Activated B cell treated with CpG ODN at 0.5 μM for 24 hours (primary cell): Measurements from ENCODE around the gene PDE5A. TPM values are rescaled to one million over a fixed set of nuclear protein-coding genes. Genes with fewer than 3 reads are reported as not detected.
A peak's percentile ranks its signal among the peaks of the same experiment; 100 is the strongest.

Experiments used
- ATAC-seq: fragments of 200-7000 bp; cut with Tn5 transposase; one replicate; pipeline ENCODE4 v1.10.0; 2021; ENCODE audit warnings: low read depth, mild to moderate bottlenecking, moderate library complexity
- CTCF ChIA-PET: fragments of 350-600 bp; sonication (Branson Sonifier 250); formaldehyde crosslinking; loops from one replicate; lab custom pipeline; 2021; ENCODE audit warnings: antibody characterized with exemption; lab: Charles Lee
- POLR2A ChIA-PET: fragments of 350-600 bp; sonication (Branson Sonifier 250); formaldehyde crosslinking; loops from one replicate; lab custom pipeline; 2021; ENCODE audit warnings: antibody characterized with exemption; lab: Charles Lee
- DNase-seq: peaks from one replicate; pipeline ENCODE4 v3.0.0; 2022
- H3K27ac Mint-ChIP-seq: one replicate; pipeline ENCODE4 v1.8.0; 2020; ENCODE audit warnings: mixed read lengths
- H3K27me3 Mint-ChIP-seq: one replicate; pipeline ENCODE4 v1.8.0; 2021; ENCODE audit warnings: mixed read lengths
- H3K36me3 Mint-ChIP-seq: one replicate; pipeline ENCODE4 v1.8.0; 2021; ENCODE audit warnings: low read depth, mixed read lengths
- H3K4me1 Mint-ChIP-seq: one replicate; pipeline ENCODE4 v1.8.0; 2021; ENCODE audit warnings: mixed read lengths
- H3K4me3 Mint-ChIP-seq: one replicate; pipeline ENCODE4 v1.8.0; 2020; ENCODE audit warnings: mild to moderate bottlenecking, mixed read lengths
- H3K9me3 Mint-ChIP-seq: one replicate; pipeline ENCODE4 v1.8.0; 2020; ENCODE audit warnings: mixed read lengths
- CTCF ChIP-seq: fragments of 200-600 bp; IDR thresholded peaks from one replicate; pipeline ENCODE4 v1.8.0; 2022; ENCODE audit warnings: antibody characterized with exemption, mild to moderate bottlenecking
- intact Hi-C: fragments of 100-400 bp; cut with micrococcal nuclease; formaldehyde crosslinking; loops from one replicate; pipeline ENCODE4 v1.15.1; 2024
- total RNA-seq: library from RNA; stranded (reverse); gene quantifications from 2 replicates; pipeline ENCODE4 v1.2.3, GENCODE V29; 2022

Gene PDE5A
- total RNA-seq, 1 donor from 2014 or later: 0.47 TPM

- H3K36me3 Mint-ChIP-seq: peaks cover 8% of the 10 kb centered on the region
- no peaks in the 10 kb centered on the region for H3K9me3 Mint-ChIP-seq
- no peak overlapping the region for H3K4me3 Mint-ChIP-seq
- H3K27me3 Mint-ChIP-seq: no peaks in the 10 kb centered on the region
- DNase-seq (no peak), ATAC-seq (no peak)
- intact Hi-C loops: no loop called here
- H3K27ac Mint-ChIP-seq: no peak overlapping the region
- ChIA-PET POLR2A (no interaction called here), CTCF (no interaction called here)
- no peak for TF ChIP-seq CTCF
- peaks cover 3% of the 10 kb centered on the region for H3K4me1 Mint-ChIP-seq
Observed at GRCh38 chr4:119549639-119550038, 79.0 kb downstream of the PDE5A start.

GRCh38 chr4:119543779-119544178 is 84.8 kb downstream of the PDE5A start:
- ATAC-seq: no peak
- intact Hi-C loops: no loop called here
- POLR2A ChIA-PET: no interaction called here

GRCh38 chr4:119543187-119543586 is 85.4 kb downstream of the PDE5A start:
- ATAC-seq (no peak), DNase-seq (no peak)
- Mint-ChIP-seq H3K4me1 (peaks cover 2% of the 10 kb centered on the region), H3K9me3 (no peaks in the 10 kb centered on the region), H3K36me3 (no peaks in the 10 kb centered on the region), H3K27ac (no peak overlapping the region), H3K4me3 (no peak overlapping the region), H3K27me3 (no peaks in the 10 kb centered on the region)
- intact Hi-C loops: no loop called here
- POLR2A ChIA-PET: no interaction called here
- CTCF ChIA-PET: no interaction called here
- no peak for TF ChIP-seq CTCF

More at GRCh38 chr4:119543779-119544178, 84.8 kb downstream of the PDE5A start:
- Mint-ChIP-seq H3K4me3 (no peak overlapping the region), H3K27ac (no peak overlapping the region), H3K27me3 (no peaks in the 10 kb centered on the region), H3K9me3 (no peaks in the 10 kb centered on the region), H3K4me1 (no peaks in the 10 kb centered on the region), H3K36me3 (no peaks in the 10 kb centered on the region)
- DNase-seq: no peak
- no peak for TF ChIP-seq CTCF
- CTCF ChIA-PET: no interaction called here

DNA sequence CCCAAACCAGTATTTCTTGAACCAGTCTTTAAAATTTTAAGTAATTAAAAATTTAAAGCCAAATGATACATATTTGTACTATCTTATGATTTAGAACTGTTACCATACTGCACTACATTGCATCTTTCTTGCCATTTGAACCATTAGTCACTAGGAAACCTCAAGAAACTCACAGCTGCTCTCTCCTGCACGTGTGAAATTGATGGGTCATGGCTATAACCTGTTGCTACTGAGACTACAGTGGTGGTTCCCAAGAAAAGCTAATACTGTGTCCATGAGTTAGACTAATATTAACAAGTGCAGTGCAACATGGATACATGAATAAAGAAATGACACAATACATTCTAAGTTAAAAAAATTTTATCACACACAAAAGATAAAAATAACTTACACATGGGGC is 88.4 kb downstream of the PDE5A start:
- peaks cover 17% of the 10 kb centered on the region for H3K4me1 Mint-ChIP-seq
- no peak for ATAC-seq
- no peak for DNase-seq
- ChIA-PET POLR2A (no interaction called here), CTCF (no interaction called here)
- H3K9me3 Mint-ChIP-seq: no peaks in the 10 kb centered on the region
- H3K36me3 Mint-ChIP-seq: no peaks in the 10 kb centered on the region
- no peak for TF ChIP-seq CTCF
- H3K4me3 Mint-ChIP-seq: no peak overlapping the region
- intact Hi-C loops: no loop called here
- H3K27ac Mint-ChIP-seq: no peak overlapping the region
- no peaks in the 10 kb centered on the region for H3K27me3 Mint-ChIP-seq

- ATAC-seq: no peak
- Mint-ChIP-seq H3K27ac (no peak overlapping the region), H3K4me1 (peaks cover 17% of the 10 kb centered on the region), H3K36me3 (peaks cover 8% of the 10 kb centered on the region), H3K4me3 (peak overlapping the region; percentile 16), H3K9me3 (no peaks in the 10 kb centered on the region), H3K27me3 (no peaks in the 10 kb centered on the region)
- DNase-seq: no peak
- ChIA-PET CTCF (no interaction called here), POLR2A (no interaction called here)
- no peak for TF ChIP-seq CTCF
- intact Hi-C loops: no loop called here
Observed at GRCh38 chr4:119537586-119537985, 91.0 kb downstream of the PDE5A start.
